DOHH2 (cell line): Measurements from ENCODE around the gene RNF169.

Experiments
- H3F3A ChIP-seq: fragments of 200-600 bp; sonication (generic), shearing (Covaris generic); 2 replicates; pipeline ENCODE4 v1.6.0; 2016; ENCODE audit warnings: antibody characterized with exemption, mild to moderate bottlenecking; ENCODE audit not compliant: control insufficient read depth, insufficient read depth
- H3K27ac ChIP-seq: fragments of 200-600 bp; sonication (generic); 2 replicates; pipeline ENCODE4 v1.5.1; 2014; ENCODE audit warnings: low read depth, mild to moderate bottlenecking, low read length, moderate library complexity
- H3K27me3 ChIP-seq: fragments of 200-600 bp; sonication (generic); 2 replicates; pipeline ENCODE4 v1.6.1; 2014; ENCODE audit warnings: mild to moderate bottlenecking, low read length, mixed read lengths; ENCODE audit not compliant: control insufficient read depth
- H3K36me3 ChIP-seq: fragments of 200-600 bp; sonication (generic); 2 replicates; pipeline ENCODE4 v1.6.1; 2014; ENCODE audit warnings: mild to moderate bottlenecking, low read length, moderate library complexity, mixed read lengths; ENCODE audit not compliant: control insufficient read depth
- H3K4me1 ChIP-seq: fragments of 200-600 bp; sonication (generic); 2 replicates; pipeline ENCODE4 v1.6.1; 2014; ENCODE audit warnings: mild to moderate bottlenecking, low read length, mixed read lengths; ENCODE audit not compliant: control insufficient read depth
- H3K4me2 ChIP-seq: fragments of 200-600 bp; sonication (generic); 2 replicates; pipeline ENCODE4 v1.6.0; 2014; ENCODE audit warnings: mild to moderate bottlenecking, low read length, moderate library complexity
- H3K4me3 ChIP-seq: fragments of 200-600 bp; sonication (generic); 2 replicates; pipeline ENCODE4 v1.5.1; 2014; ENCODE audit warnings: mild to moderate bottlenecking, low read length, mixed read lengths
- H3K79me2 ChIP-seq: fragments of 200-600 bp; sonication (generic); 2 replicates; pipeline ENCODE4 v1.6.1; 2014; ENCODE audit warnings: mild to moderate bottlenecking, low read length, mixed read lengths; ENCODE audit not compliant: control insufficient read depth
- H3K9me2 ChIP-seq: fragments of 200-600 bp; sonication (generic); replicated peaks from 2 replicates; pipeline ENCODE4 v1.6.1; 2014; ENCODE audit warnings: mild to moderate bottlenecking, low read length, mixed read lengths; ENCODE audit not compliant: control insufficient read depth
- H3K9me3 ChIP-seq: fragments of 200-600 bp; sonication (generic); 2 replicates; pipeline ENCODE4 v1.6.1; 2014; ENCODE audit warnings: antibody characterized with exemption, low read length, mixed read lengths; ENCODE audit not compliant: control insufficient read depth, insufficient read depth
- H4K20me1 ChIP-seq: fragments of 200-600 bp; sonication (generic); 2 replicates; pipeline ENCODE4 v1.6.0; 2014; ENCODE audit warnings: low read depth, mild to moderate bottlenecking, antibody characterized with exemption, low read length, moderate library complexity; ENCODE audit not compliant: control insufficient read depth, insufficient read depth
- EZH2phosphoT487 ChIP-seq: fragments of 200-600 bp; sonication (generic); IDR thresholded peaks from 2 replicates; pipeline ENCODE4 v1.6.1; 2017; ENCODE audit warnings: borderline replicate concordance, mild to moderate bottlenecking, antibody characterized with exemption, low read length, moderate library complexity, mixed read lengths
- TF ChIP-seq, protein P1 (sequence below): fragments of 200-600 bp; sonication (generic); IDR thresholded peaks from one replicate; pipeline ENCODE4 v1.5.1; 2014; ENCODE audit warnings: antibody characterized with exemption, mild to moderate bottlenecking, low read depth, low read length; ENCODE audit not compliant: poor library complexity, severe bottlenecking

The RNF169 gene

DNA sequence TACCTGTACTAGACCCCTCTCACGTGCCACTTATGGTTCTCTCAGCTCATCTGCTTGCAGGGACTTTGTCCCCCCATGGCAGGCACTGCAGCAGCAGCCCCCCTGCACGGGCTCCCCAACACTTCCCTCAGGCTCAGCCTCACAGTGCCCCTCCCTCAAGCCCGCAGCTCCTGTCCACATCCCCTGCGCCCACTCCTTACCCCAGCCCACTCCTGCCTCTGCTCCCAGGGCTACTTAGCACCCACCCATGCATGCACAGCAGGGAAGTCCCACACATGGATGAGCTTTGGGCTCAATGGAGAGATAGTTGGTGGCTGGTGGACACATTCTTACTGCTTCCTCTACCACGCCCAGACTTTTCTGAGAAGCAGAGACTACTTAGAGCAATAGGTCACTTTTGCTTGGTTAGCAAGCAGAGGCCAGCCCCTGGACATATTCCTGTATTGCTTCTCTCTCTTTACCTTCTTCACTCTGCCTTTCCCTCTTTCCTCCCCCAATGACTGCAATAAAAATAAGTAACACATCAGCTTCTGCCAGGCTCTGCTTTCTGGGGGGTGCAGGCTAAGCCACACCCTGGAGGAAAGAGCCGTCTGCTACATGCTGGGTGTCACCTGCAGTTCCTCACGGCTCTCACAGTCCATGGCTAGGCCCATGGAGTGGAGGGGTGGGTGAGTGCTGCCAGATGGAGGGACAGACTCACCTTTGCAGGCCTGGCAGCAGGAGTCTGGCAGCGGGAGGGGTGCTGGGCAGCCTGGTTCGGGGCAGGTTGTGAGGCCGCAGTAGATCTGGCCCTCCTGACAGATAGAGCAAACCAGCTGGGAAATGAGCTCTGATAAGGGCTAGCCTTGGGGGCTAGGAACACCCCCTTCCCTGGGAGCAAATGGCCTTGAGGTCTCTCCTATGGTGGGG is 40.8 kb upstream of the RNF169 start:
- no peak for TF ChIP-seq EZH2phosphoT487
- TF ChIP-seq, protein P1, sequence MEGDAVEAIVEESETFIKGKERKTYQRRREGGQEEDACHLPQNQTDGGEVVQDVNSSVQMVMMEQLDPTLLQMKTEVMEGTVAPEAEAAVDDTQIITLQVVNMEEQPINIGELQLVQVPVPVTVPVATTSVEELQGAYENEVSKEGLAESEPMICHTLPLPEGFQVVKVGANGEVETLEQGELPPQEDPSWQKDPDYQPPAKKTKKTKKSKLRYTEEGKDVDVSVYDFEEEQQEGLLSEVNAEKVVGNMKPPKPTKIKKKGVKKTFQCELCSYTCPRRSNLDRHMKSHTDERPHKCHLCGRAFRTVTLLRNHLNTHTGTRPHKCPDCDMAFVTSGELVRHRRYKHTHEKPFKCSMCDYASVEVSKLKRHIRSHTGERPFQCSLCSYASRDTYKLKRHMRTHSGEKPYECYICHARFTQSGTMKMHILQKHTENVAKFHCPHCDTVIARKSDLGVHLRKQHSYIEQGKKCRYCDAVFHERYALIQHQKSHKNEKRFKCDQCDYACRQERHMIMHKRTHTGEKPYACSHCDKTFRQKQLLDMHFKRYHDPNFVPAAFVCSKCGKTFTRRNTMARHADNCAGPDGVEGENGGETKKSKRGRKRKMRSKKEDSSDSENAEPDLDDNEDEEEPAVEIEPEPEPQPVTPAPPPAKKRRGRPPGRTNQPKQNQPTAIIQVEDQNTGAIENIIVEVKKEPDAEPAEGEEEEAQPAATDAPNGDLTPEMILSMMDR: no peak
- Histone ChIP-seq H3K4me2 (no peak overlapping the region), H3K36me3 (no peaks in the 10 kb centered on the region), H4K20me1 (no peaks in the 10 kb centered on the region), H3K27me3 (no peaks in the 10 kb centered on the region), H3K79me2 (no peaks in the 10 kb centered on the region), H3K4me3 (no peak overlapping the region), H3K27ac (no peak overlapping the region), H3F3A (no peaks in the 10 kb centered on the region), H3K9me2 (no peaks in the 10 kb centered on the region), H3K4me1 (no peaks in the 10 kb centered on the region), H3K9me3 (no peaks in the 10 kb centered on the region)

- TF ChIP-seq, protein P1: no peak
- no peaks in the 10 kb centered on the region for H3F3A ChIP-seq
- no peaks in the 10 kb centered on the region for H3K36me3 ChIP-seq
- H3K4me1 ChIP-seq: no peaks in the 10 kb centered on the region
- no peaks in the 10 kb centered on the region for H3K9me2 ChIP-seq
- no peaks in the 10 kb centered on the region for H3K79me2 ChIP-seq
- no peaks in the 10 kb centered on the region for H4K20me1 ChIP-seq
- H3K27ac ChIP-seq: no peak overlapping the region
- H3K27me3 ChIP-seq: no peaks in the 10 kb centered on the region
- no peaks in the 10 kb centered on the region for H3K9me3 ChIP-seq
- no peak overlapping the region for H3K4me2 ChIP-seq
- H3K4me3 ChIP-seq: no peak overlapping the region
Measured at GRCh38 chr11:74709175-74709574, 39.5 kb upstream of the RNF169 start.

DNA sequence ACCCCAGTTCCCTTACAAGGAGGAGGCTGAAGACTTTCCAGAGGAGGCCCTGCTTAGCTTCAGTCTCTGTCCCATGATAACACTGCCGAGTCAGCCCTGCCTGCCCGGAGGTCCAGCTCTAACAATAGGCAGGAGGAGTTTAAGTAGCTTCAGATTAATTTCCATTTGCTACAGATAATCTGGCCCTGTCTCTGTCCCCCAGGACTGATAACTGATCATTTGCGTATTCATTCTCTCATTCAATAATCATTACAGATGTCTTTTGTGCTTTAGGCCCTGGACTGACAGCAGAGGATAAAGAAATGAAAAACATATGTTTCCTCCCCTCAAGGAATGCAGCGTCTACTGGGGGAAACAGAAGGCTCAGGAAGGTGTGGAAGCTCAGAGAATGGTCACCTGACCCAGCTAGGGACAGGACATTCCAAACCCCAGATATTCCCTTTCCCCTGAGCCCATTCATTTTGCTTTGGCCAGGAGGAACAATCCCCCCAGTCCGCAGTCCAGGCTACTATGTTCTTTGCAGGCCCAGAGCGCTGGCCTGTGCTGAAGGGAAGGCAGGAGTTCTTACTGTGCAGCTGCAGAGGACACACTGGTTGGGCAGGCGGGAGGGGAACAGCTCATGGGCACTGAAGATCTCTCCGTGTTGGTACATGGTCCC is 38.2 kb upstream of the RNF169 start:
- no peak for TF ChIP-seq EZH2phosphoT487
- TF ChIP-seq, protein P1: no peak
- Histone ChIP-seq H3K79me2 (no peaks in the 10 kb centered on the region), H3K27ac (no peak overlapping the region), H3K9me3 (no peaks in the 10 kb centered on the region), H3K4me2 (no peak overlapping the region), H3K27me3 (no peaks in the 10 kb centered on the region), H4K20me1 (no peaks in the 10 kb centered on the region), H3K36me3 (no peaks in the 10 kb centered on the region), H3K9me2 (no peaks in the 10 kb centered on the region), H3K4me3 (no peak overlapping the region), H3F3A (no peaks in the 10 kb centered on the region), H3K4me1 (no peaks in the 10 kb centered on the region)
